Pancreas (tissue), 10 donors: ENCODE results near the gene CD72. TPM values are rescaled to one million over a fixed set of nuclear protein-coding genes. Genes with fewer than 3 reads are reported as not detected.
A peak's percentile ranks its signal among the peaks of the same experiment; 100 is the strongest.

ENCODE experiments used
- ATAC-seq, 4 donors: fragments of 200-7000 bp; cut with Tn5 transposase; one replicate each; pipeline versions ENCODE4 v1.8.0 to v1.9.1; 2020; ENCODE audit warnings: mild to moderate bottlenecking in 4 of 4, moderate library complexity in 4 of 4
- DNase-seq, 6 donors: peaks; one replicate each; pipeline ENCODE4 v3.0.0-alpha.2; 2020
- FAIRE-seq: peaks from 2 replicates; lab custom pipeline; 2012; peaks lifted over from hg19 to GRCh38; lab: Jason Lieb, UNC
- H3K27ac ChIP-seq, 4 donors: fragments of 200-600 bp; sonication (generic); 1 replicate in 3 of 4; 2 replicates in 1 of 4; pipeline versions ENCODE4 v1.5.0 to v1.8.0; 2020
- H3K27me3 ChIP-seq, 4 donors: fragments of 200-600 bp; one replicate each; pipeline ENCODE4 v1.8.0; 2021
- H3K36me3 ChIP-seq, 3 donors: fragments of 200-600 bp; sonication (generic) in 1 of 3; one replicate each; pipeline versions ENCODE4 v1.5.0 to v1.8.0; 2020 to 2021
- H3K4me1 ChIP-seq, 3 donors: fragments of 200-600 bp; one replicate each; pipeline ENCODE4 v1.8.0; 2021
- H3K4me3 ChIP-seq, 4 donors: fragments of 200-600 bp; sonication (generic) in 2 of 4; one replicate each; pipeline versions ENCODE4 v1.5.0 to v1.8.0; 2020 to 2021
- H3K9me3 ChIP-seq, 4 donors: fragments of 200-600 bp; one replicate each; pipeline ENCODE4 v1.8.0; 2021
- CTCF ChIP-seq, 4 donors: fragments of 200-600 bp; sonication (generic) in 3 of 4; IDR thresholded peaks; one replicate each; pipeline versions ENCODE4 v1.5.0 to v1.8.0; 2021; ENCODE audit warnings: antibody characterized with exemption in 4 of 4
- WGBS, 2 donors: extraction: QIAGEN DNeasy Blood & Tissue Kit; methylation state at CpG; one replicate each; pipeline ENCODE4 v1.1.7; 2013; 5-methylcytosine and 5-hydroxymethylcytosine counted together
- intact Hi-C, 3 donors: fragments of 100-400 bp; cut with DNase I; formaldehyde crosslinking; loops; one replicate each; pipeline versions ENCODE4 v1.11.1 to v1.14.2; 2022
- polyA plus RNA-seq, 2 donors: library from polyadenylated mRNA; stranded (reverse); fragments of 200-250 nt; gene quantifications; one replicate each; pipeline ENCODE4 v1.2.3, GENCODE V29; 2013
- total RNA-seq, 6 donors: library from RNA; stranded (reverse); fragmentation: NEBNext Ultra II Directional in 4 of 6; extraction: Animal tissue kit (Norgen Biotek cat#: 25700) in 4 of 6; gene quantifications; one replicate each; pipeline versions ENCODE4 v1.2.1 to v1.2.4, GENCODE V29; 2021 to 2023
- donor health status: healthy with polysubstance abuse.
- donor health status: DM: no; HTN: no; CAD: no; lungs with moderate emphysema.
- donor health status: DM: no; HTN: no; CAD: no.
- donor health status: control.
- donor health status: control.
- donor health status: Bipolar disorder and iron deficiency.
- donor health status: DM: yes; HTN: yes; CAD: no.
- donor health status: DM: no; HTN: no; CAD: no.
- donor health status: DM: no; HTN: no; CAD: no.
- donor health status: DM: yes; HTN: yes; CAD: no.

CD72 gene
- total and polyA plus RNA-seq, 8 donors: 0.88 to 7.7 (median 3.1) TPM

GRCh38 chr9:35609820-35610163 lies 8.4 kb downstream of the CD72 start:
- Histone ChIP-seq H3K4me1 (peaks cover 0 to 11% (median 3%) of the 10 kb centered on the region in 3 donors), H3K4me3 (no peak overlapping the region), H3K9me3 (no peaks in the 10 kb centered on the region), H3K36me3 (peaks cover 0 to 11% (median 0%) of the 10 kb centered on the region in 3 donors), H3K27ac (no peak overlapping the region), H3K27me3 (no peaks in the 10 kb centered on the region)
- intact Hi-C loops: no loop called here
- FAIRE-seq (no peak), ATAC-seq (no peak), DNase-seq (no peak)
- TF ChIP-seq CTCF (IDR thresholded peaks at IDR 0.05): no peak
- WGBS, 2 donors: 82 to 83% methylated on average over 13 of the region's 13 CpGs

- intact Hi-C loops: no loop called here
- 91 to 93% methylated on average over 30 to 31 of the region's 31 CpGs for WGBS, 2 donors
- no peak for FAIRE-seq
Observed at GRCh38 chr9:35609001-35609819, 9.0 kb downstream of the CD72 start.

GRCh38 chr9:35608221-35608620 lies 10.0 kb downstream of the CD72 start:
- no peaks in the 10 kb centered on the region for H3K9me3 ChIP-seq
- no peak for ATAC-seq
- no peak for DNase-seq
- peaks cover 0 to 11% (median 0%) of the 10 kb centered on the region in 3 donors for H3K36me3 ChIP-seq
- peaks cover 0 to 14% (median 3%) of the 10 kb centered on the region in 3 donors for H3K4me1 ChIP-seq
- FAIRE-seq: no peak
- no peaks in the 10 kb centered on the region for H3K27me3 ChIP-seq
- intact Hi-C loops: no loop called here
- no peak overlapping the region for H3K27ac ChIP-seq
- no peak overlapping the region for H3K4me3 ChIP-seq
- 84 to 88% methylated on average over 7 of the region's 7 CpGs for WGBS, 2 donors
- TF ChIP-seq CTCF (IDR thresholded peaks at IDR 0.05): no peak

More at GRCh38 chr9:35609001-35609819, 9.0 kb downstream of the CD72 start:
- Histone ChIP-seq H3K9me3 (no peaks in the 10 kb centered on the region), H3K27me3 (no peaks in the 10 kb centered on the region), H3K4me1 (peaks cover 0 to 11% (median 3%) of the 10 kb centered on the region in 3 donors), H3K36me3 (peaks cover 0 to 11% (median 0%) of the 10 kb centered on the region in 3 donors), H3K4me3 (no peak overlapping the region), H3K27ac (no peak overlapping the region)
- no peak for TF ChIP-seq CTCF (IDR thresholded peaks at IDR 0.05)
- ATAC-seq (no peak), DNase-seq (peak in 2 of 6 donors; percentile 53 to 75)

GRCh38 chr9:35606726-35607125 lies 11.5 kb downstream of the CD72 start:
- Histone ChIP-seq H3K9me3 (no peaks in the 10 kb centered on the region), H3K27ac (no peak overlapping the region), H3K36me3 (peaks cover 0 to 11% (median 0%) of the 10 kb centered on the region in 3 donors), H3K4me1 (peaks cover 0 to 18% (median 3%) of the 10 kb centered on the region in 3 donors), H3K4me3 (no peak overlapping the region), H3K27me3 (no peaks in the 10 kb centered on the region)
- DNase-seq (no peak), FAIRE-seq (no peak), ATAC-seq (no peak)
- no peak for TF ChIP-seq CTCF (IDR thresholded peaks at IDR 0.05)
- WGBS, 2 donors: 79 to 88% methylated on average over 7 of the region's 7 CpGs
- intact Hi-C loops: no loop called here

GRCh38 chr9:35606138-35606504 lies 12.1 kb downstream of the CD72 start:
- Histone ChIP-seq H3K4me1 (peaks cover 0 to 18% (median 3%) of the 10 kb centered on the region in 3 donors), H3K27ac (no peak overlapping the region), H3K4me3 (peak overlapping the region; percentile 52 to 94 (median 76)), H3K9me3 (no peaks in the 10 kb centered on the region), H3K27me3 (no peaks in the 10 kb centered on the region), H3K36me3 (peaks cover 0 to 11% (median 0%) of the 10 kb centered on the region in 3 donors)
- TF ChIP-seq CTCF (IDR thresholded peaks at IDR 0.05): no peak
- WGBS, 2 donors: 3 to 7% methylated on average over 5 of the region's 5 CpGs
- ATAC-seq (no peak), FAIRE-seq (no peak), DNase-seq (no peak)
- intact Hi-C loops: no loop called here
